HUDEP-2 (cell line): ENCODE results near the gene GTF2E1.
"Not testable (repeated sequence)": the region's sequence is repeated elsewhere in the genome, so short reads cannot be mapped to it uniquely, and the experiment has no call there.

Experiments used
- DNase-seq, 76 experiments: peaks; one replicate each; lab custom pipeline; 2025; ENCODE audit not compliant: unreplicated experiment in 76 of 76; lab: John Stamatoyannopoulos, UW

The GTF2E1 gene

GRCh38 chr3:120752865-120753264 lies 10.3 kb downstream of the GTF2E1 start:
- no peak for DNase-seq

- DNase-seq = no peak
These were observed 11.3 kb downstream of the GTF2E1 start for GRCh38 chr3:120753810-120754209.

GRCh38 chr3:120756061-120756460 lies 13.5 kb downstream of the GTF2E1 start:
- DNase-seq = no peak

- not testable (repeated sequence) for DNase-seq
These were observed 16.0 kb downstream of the GTF2E1 start for GRCh38 chr3:120758551-120758950.

- no peak for DNase-seq
These were observed 20.1 kb downstream of the GTF2E1 start for GRCh38 chr3:120762615-120763014.

- DNase-seq = no peak
These were observed 21.1 kb downstream of the GTF2E1 start for GRCh38 chr3:120763601-120764000.

- DNase-seq = no peak
These were observed 21.7 kb downstream of the GTF2E1 start for GRCh38 chr3:120764206-120764605.

GRCh38 chr3:120765830-120766493 lies 23.4 kb downstream of the GTF2E1 start:
- no peak for DNase-seq

- DNase-seq = peak in 1 of 76 experiments; percentile 7
These were observed 24.0 kb downstream of the GTF2E1 start for GRCh38 chr3:120766576-120766975.

GRCh38 chr3:120767106-120767505 lies 24.6 kb downstream of the GTF2E1 start:
- DNase-seq = no peak

- DNase-seq = no peak
These were observed 26.9 kb downstream of the GTF2E1 start for GRCh38 chr3:120769436-120769835.

- DNase-seq = no peak
These were observed 28.3 kb downstream of the GTF2E1 start for GRCh38 chr3:120770891-120771290.

- no peak for DNase-seq
These were observed 29.5 kb downstream of the GTF2E1 start for GRCh38 chr3:120772081-120772480.

- DNase-seq = peak in 8 of 76 experiments; percentile 3 to 33 (median 12)
These were observed 31.4 kb downstream of the GTF2E1 start for GRCh38 chr3:120773932-120774331.

GRCh38 chr3:120775411-120775810 lies 32.9 kb downstream of the GTF2E1 start:
- DNase-seq = peak in 3 of 76 experiments; percentile 9 to 14 (median 14)

GRCh38 chr3:120778776-120779175 lies 36.2 kb downstream of the GTF2E1 start:
- no peak for DNase-seq

GRCh38 chr3:120780977-120781376 lies 38.4 kb downstream of the GTF2E1 start:
- no peak for DNase-seq

GRCh38 chr3:120785832-120786231 lies 43.3 kb downstream of the GTF2E1 start:
- not testable (repeated sequence) for DNase-seq

GRCh38 chr3:120791010-120791409 lies 48.5 kb downstream of the GTF2E1 start:
- no peak for DNase-seq

GRCh38 chr3:120791913-120792312 lies 49.4 kb downstream of the GTF2E1 start:
- no peak for DNase-seq

- no peak for DNase-seq
These were observed 51.1 kb downstream of the GTF2E1 start for GRCh38 chr3:120793601-120794000.

GRCh38 chr3:120795017-120795648 lies 52.6 kb downstream of the GTF2E1 start:
- DNase-seq = peak in 70 of 76 experiments; percentile 2 to 84 (median 54)
